Spleen (tissue), 7 donors: ENCODE measurements around the gene IQGAP2.

ENCODE experiments used
- POLR2AphosphoS5 ChIP-seq, 3 donors: sonication (generic); formaldehyde crosslinking; IDR thresholded peaks; one replicate each; pipeline ENCODE4 v1.5.1; 2017; ENCODE audit warnings: antibody characterized with exemption in 3 of 3
- TF ChIP-seq, protein P1 (sequence below), 11 experiments: fragments of 200-600 bp in 7 of 11; fragments of 450-650 bp in 4 of 11; sonication (generic) in 4 of 11; IDR thresholded peaks in 8 of 11; conservative IDR thresholded peaks in 3 of 11; 1 replicate in 7 of 11; 2 replicates in 4 of 11; pipeline versions ENCODE4 v1.4.0 to v1.8.0; 2016 to 2021; ENCODE audit warnings: antibody characterized with exemption in 11 of 11, inconsistent platforms in 4 of 11, mild to moderate bottlenecking in 1 of 11
- donor health status: DM: no; HTN: no; CAD: no; lungs with moderate emphysema.
- donor health status: DM: no; HTN: no; CAD: no.
- donor health status: DM: no; HTN: no; CAD: no.

DNA sequence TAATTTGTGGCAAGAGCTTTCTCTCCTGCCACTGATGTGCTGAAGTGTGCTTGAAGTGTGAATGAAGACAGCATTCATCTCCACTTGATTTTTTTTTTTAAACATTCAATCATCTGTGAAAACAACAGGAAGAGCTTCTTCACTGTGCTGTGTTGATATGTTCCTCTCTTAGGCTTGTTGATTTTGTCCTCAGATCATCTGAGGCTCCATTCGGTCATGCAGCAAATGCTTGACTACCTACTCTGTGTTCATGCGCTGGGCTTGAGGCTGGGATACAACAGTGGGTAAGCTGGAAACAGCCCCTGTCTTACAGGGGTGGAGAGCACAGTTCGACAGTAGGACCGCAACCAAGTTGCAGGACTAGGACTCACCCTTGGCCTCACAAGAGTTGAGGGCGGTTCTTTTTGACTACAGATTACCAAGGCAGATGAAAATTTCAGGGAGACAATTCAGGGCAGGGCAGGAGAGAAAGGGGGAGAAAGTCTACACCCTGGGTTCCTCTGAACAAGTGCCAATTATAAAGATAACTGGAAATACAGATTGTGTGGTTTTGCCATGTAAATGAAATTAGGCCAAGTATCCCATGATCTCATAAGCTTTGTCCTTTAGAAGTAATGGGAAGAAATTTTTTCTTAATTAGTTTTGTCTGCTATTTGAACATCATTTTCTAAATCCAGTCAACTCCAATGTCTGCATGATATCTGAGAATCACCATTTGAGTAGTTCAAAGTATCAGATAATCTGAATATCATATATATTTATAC, 281.9 kb downstream of the IQGAP2 start:
- TF ChIP-seq, protein P1, sequence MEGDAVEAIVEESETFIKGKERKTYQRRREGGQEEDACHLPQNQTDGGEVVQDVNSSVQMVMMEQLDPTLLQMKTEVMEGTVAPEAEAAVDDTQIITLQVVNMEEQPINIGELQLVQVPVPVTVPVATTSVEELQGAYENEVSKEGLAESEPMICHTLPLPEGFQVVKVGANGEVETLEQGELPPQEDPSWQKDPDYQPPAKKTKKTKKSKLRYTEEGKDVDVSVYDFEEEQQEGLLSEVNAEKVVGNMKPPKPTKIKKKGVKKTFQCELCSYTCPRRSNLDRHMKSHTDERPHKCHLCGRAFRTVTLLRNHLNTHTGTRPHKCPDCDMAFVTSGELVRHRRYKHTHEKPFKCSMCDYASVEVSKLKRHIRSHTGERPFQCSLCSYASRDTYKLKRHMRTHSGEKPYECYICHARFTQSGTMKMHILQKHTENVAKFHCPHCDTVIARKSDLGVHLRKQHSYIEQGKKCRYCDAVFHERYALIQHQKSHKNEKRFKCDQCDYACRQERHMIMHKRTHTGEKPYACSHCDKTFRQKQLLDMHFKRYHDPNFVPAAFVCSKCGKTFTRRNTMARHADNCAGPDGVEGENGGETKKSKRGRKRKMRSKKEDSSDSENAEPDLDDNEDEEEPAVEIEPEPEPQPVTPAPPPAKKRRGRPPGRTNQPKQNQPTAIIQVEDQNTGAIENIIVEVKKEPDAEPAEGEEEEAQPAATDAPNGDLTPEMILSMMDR (IDR thresholded peaks at IDR 0.05 in 8 of 11, conservative IDR thresholded peaks at IDR 0.05 in 3 of 11), result no peak
- TF ChIP-seq POLR2AphosphoS5 (IDR thresholded peaks at IDR 0.05), result no peak
